H9 (cell line): Measurements from ENCODE around the gene DNAH1. TPM values are rescaled to one million over a fixed set of nuclear protein-coding genes. Genes with fewer than 3 reads are reported as not detected.

ENCODE experiments used
- DNase-seq: peaks from one replicate; pipeline ENCODE4 v3.0.0-alpha.2; 2017
- H2AFZ ChIP-seq: one replicate; pipeline ENCODE4 v1.6.1; 2013; ENCODE audit warnings: mild to moderate bottlenecking, low read length, control low read depth, moderate library complexity
- H2AK5ac ChIP-seq: 2 replicates; pipeline ENCODE4 v1.6.1; 2013; ENCODE audit warnings: low read length, control low read depth, mixed read lengths; ENCODE audit not compliant: insufficient read length
- H2BK120ac ChIP-seq: one replicate; pipeline ENCODE4 v1.6.1; 2013; ENCODE audit warnings: low read depth, mild to moderate bottlenecking, low read length, control low read depth, inconsistent platforms; ENCODE audit not compliant: poor library complexity, severe bottlenecking
- H2BK12ac ChIP-seq: 2 replicates; pipeline ENCODE4 v1.6.1; 2013; ENCODE audit warnings: low read length, control low read depth, mixed read lengths, low read depth; ENCODE audit not compliant: insufficient read length
- H2BK15ac ChIP-seq: 2 replicates; pipeline ENCODE4 v1.6.1; 2013; ENCODE audit warnings: low read depth, low read length, control low read depth
- H2BK20ac ChIP-seq: one replicate; pipeline ENCODE4 v1.6.1; 2013; ENCODE audit warnings: low read depth, mild to moderate bottlenecking, low read length, control low read depth, inconsistent platforms; ENCODE audit not compliant: poor library complexity, severe bottlenecking
- H2BK5ac ChIP-seq: 2 replicates; pipeline ENCODE4 v1.6.1; 2013; ENCODE audit warnings: low read length, control low read depth, mixed read lengths; ENCODE audit not compliant: insufficient read length
- H3K14ac ChIP-seq: 2 replicates; pipeline ENCODE4 v1.6.1; 2013; ENCODE audit warnings: low read length, control low read depth; ENCODE audit not compliant: insufficient read depth
- H3K18ac ChIP-seq: 2 replicates; pipeline ENCODE4 v1.6.1; 2013; ENCODE audit warnings: low read depth, mild to moderate bottlenecking, mixed read lengths, low read length, control low read depth; ENCODE audit not compliant: insufficient read length
- H3K23ac ChIP-seq: 2 replicates; pipeline ENCODE4 v1.6.1; 2013; ENCODE audit warnings: low read length, control low read depth, mixed read lengths, low read depth; ENCODE audit not compliant: insufficient read length
- H3K23me2 ChIP-seq: 2 replicates; pipeline ENCODE4 v1.6.1; 2013; ENCODE audit warnings: low read depth, mild to moderate bottlenecking, mixed read lengths, low read length, control low read depth; ENCODE audit not compliant: insufficient read length, poor library complexity, severe bottlenecking
- H3K27ac ChIP-seq: 2 replicates; pipeline ENCODE4 v1.5.1; 2013; ENCODE audit warnings: low read length, control low read depth, mixed read lengths, low read depth; ENCODE audit not compliant: insufficient read length
- H3K27me3 ChIP-seq: 2 replicates; pipeline ENCODE4 v1.6.1; 2013; ENCODE audit warnings: low read length, control low read depth, inconsistent platforms; ENCODE audit not compliant: insufficient read depth
- H3K4ac ChIP-seq: 2 replicates; pipeline ENCODE4 v1.6.1; 2013; ENCODE audit warnings: low read depth, mild to moderate bottlenecking, control low read depth, inconsistent platforms, low read length, moderate library complexity
- H3K4me1 ChIP-seq: 2 replicates; pipeline ENCODE4 v1.6.1; 2013; ENCODE audit warnings: low read length, control low read depth, inconsistent platforms; ENCODE audit not compliant: insufficient read depth
- H3K4me2 ChIP-seq: 2 replicates; pipeline ENCODE4 v1.6.1; 2013; ENCODE audit warnings: low read length, control low read depth, mixed read lengths; ENCODE audit not compliant: insufficient read length, insufficient read depth
- H3K56ac ChIP-seq: 2 replicates; pipeline ENCODE4 v1.6.1; 2013; ENCODE audit warnings: low read depth, mild to moderate bottlenecking, mixed read lengths, low read length, control low read depth; ENCODE audit not compliant: insufficient read length
- H3K79me1 ChIP-seq: 2 replicates; pipeline ENCODE4 v1.6.1; 2013; ENCODE audit warnings: low read depth, mild to moderate bottlenecking, moderate library complexity, low read length, control low read depth, inconsistent platforms; ENCODE audit not compliant: insufficient read depth, poor library complexity, severe bottlenecking
- H3K79me2 ChIP-seq: 2 replicates; pipeline ENCODE4 v1.6.1; 2013; ENCODE audit warnings: low read length, control low read depth, inconsistent platforms; ENCODE audit not compliant: insufficient read depth
- H3K9ac ChIP-seq: 2 replicates; pipeline ENCODE4 v1.6.1; 2013; ENCODE audit warnings: low read length, control low read depth, mixed read lengths; ENCODE audit not compliant: insufficient read length; ENCODE audit errors: extremely low read depth
- H3K9me3 ChIP-seq: one replicate; pipeline ENCODE4 v1.6.1; 2013; ENCODE audit warnings: low read depth, low read length, inconsistent platforms; ENCODE audit not compliant: control insufficient read depth
- H3T11ph ChIP-seq: one replicate; pipeline ENCODE4 v1.6.1; 2013; ENCODE audit warnings: mild to moderate bottlenecking, low read length, control low read depth, inconsistent platforms
- H4K20me1 ChIP-seq: one replicate; pipeline ENCODE4 v1.6.1; 2013; ENCODE audit not compliant: control insufficient read depth, insufficient read length, insufficient read depth
- H4K5ac ChIP-seq: 2 replicates; pipeline ENCODE4 v1.6.1; 2013; ENCODE audit warnings: low read depth, mild to moderate bottlenecking, mixed read lengths, low read length, control low read depth; ENCODE audit not compliant: insufficient read length
- H4K8ac ChIP-seq: replicated peaks from 2 replicates; pipeline ENCODE4 v1.6.1; 2013; ENCODE audit warnings: low read length, control low read depth, mixed read lengths, low read depth; ENCODE audit not compliant: insufficient read length
- H4K91ac ChIP-seq: 2 replicates; pipeline ENCODE4 v1.6.1; 2013; ENCODE audit warnings: low read depth, mild to moderate bottlenecking, moderate library complexity, mixed read lengths, low read length, control low read depth; ENCODE audit not compliant: insufficient read length
- H3K27ac Mint-ChIP-seq, 3 experiments: 2 replicates in 2 of 3; 3 replicates in 1 of 3; pipeline ENCODE4 v1.8.0; 2020 to 2021; ENCODE audit warnings: mixed read lengths in 3 of 3, mild to moderate bottlenecking in 1 of 3, moderate library complexity in 1 of 3
- H3K27me3 Mint-ChIP-seq: 2 replicates; pipeline ENCODE4 v1.8.0; 2021; ENCODE audit warnings: low read depth, mild to moderate bottlenecking, moderate library complexity, mixed read lengths
- H3K36me3 Mint-ChIP-seq, 3 experiments: 2 replicates in 2 of 3; 3 replicates in 1 of 3; pipeline ENCODE4 v1.8.0; 2020 to 2021; ENCODE audit warnings: low read depth in 3 of 3, mixed read lengths in 3 of 3; ENCODE audit not compliant: insufficient read depth in 1 of 3
- H3K4me1 Mint-ChIP-seq, 2 experiments: 2 replicates each; pipeline ENCODE4 v1.8.0; 2020; ENCODE audit warnings: mixed read lengths in 2 of 2
- H3K4me3 Mint-ChIP-seq, 2 experiments: 2 replicates in 1 of 2; 3 replicates in 1 of 2; pipeline ENCODE4 v1.8.0; 2020 to 2021; ENCODE audit warnings: mild to moderate bottlenecking in 2 of 2, mixed read lengths in 2 of 2, moderate library complexity in 1 of 2
- H3K9me3 Mint-ChIP-seq, 2 experiments: 2 replicates in 1 of 2; 3 replicates in 1 of 2; pipeline ENCODE4 v1.8.0; 2020; ENCODE audit warnings: mild to moderate bottlenecking in 2 of 2, mixed read lengths in 2 of 2, moderate library complexity in 1 of 2
- CTCF ChIP-seq: fragments of 200-600 bp; sonication (generic); conservative IDR thresholded peaks from 3 replicates; pipeline ENCODE4 v1.8.0; 2021; ENCODE audit warnings: antibody characterized with exemption, mild to moderate bottlenecking
- WGBS: extraction: QIAGEN DNeasy Blood & Tissue Kit; methylation state at CpG from one replicate; pipeline ENCODE4 v1.1.7; 2013; ENCODE audit warnings: missing lambda C conversion rate, low lambda C conversion rate, mixed read lengths; ENCODE audit not compliant: insufficient read length; ENCODE audit errors: extremely low coverage; 5-methylcytosine and 5-hydroxymethylcytosine counted together
- total RNA-seq: library from RNA; stranded (reverse); gene quantifications from 2 replicates; pipeline ENCODE4 v1.2.1, GENCODE V29; 2021

The DNAH1 gene
- total RNA-seq, 1 experiment from 2014 or later: 2.0 TPM

GRCh38 chr3:52324676-52325075, 8.6 kb downstream of the DNAH1 start:
- Histone ChIP-seq H3K4me1 (no peaks in the 10 kb centered on the region), H3K23ac (no peak overlapping the region), H4K5ac (no peak overlapping the region), H3K4ac (no peak overlapping the region), H3T11ph (no peak overlapping the region), H3K9ac (no peak overlapping the region), H3K18ac (no peak overlapping the region), H3K56ac (no peak overlapping the region), H3K14ac (no peak overlapping the region), H3K4me2 (no peak overlapping the region), H2BK15ac (no peak overlapping the region), H3K79me1 (no peaks in the 10 kb centered on the region), H4K20me1 (no peaks in the 10 kb centered on the region), H3K9me3 (no peaks in the 10 kb centered on the region), H2BK120ac (no peak overlapping the region), H2BK12ac (no peak overlapping the region), H4K91ac (no peak overlapping the region), H3K27me3 (no peaks in the 10 kb centered on the region), H3K23me2 (no peaks in the 10 kb centered on the region), H2AK5ac (no peak overlapping the region), H2AFZ (no peak overlapping the region), H3K27ac (no peak overlapping the region), H2BK5ac (no peak overlapping the region), H4K8ac (no peak overlapping the region), H2BK20ac (no peak overlapping the region), H3K79me2 (no peaks in the 10 kb centered on the region)
- H3K9me3 Mint-ChIP-seq: no peaks in the 10 kb centered on the region
- H3K4me1 Mint-ChIP-seq: peaks cover 0 to 3% of the 10 kb centered on the region in 2 experiments; a peak in 1 of 4 replicates
- DNase-seq: no peak
- no peaks in the 10 kb centered on the region for H3K36me3 Mint-ChIP-seq
- H3K4me3 Mint-ChIP-seq: no peak overlapping the region
- no peak for TF ChIP-seq CTCF
- H3K27ac Mint-ChIP-seq: no peak overlapping the region
- peaks cover 12% of the 10 kb centered on the region for H3K27me3 Mint-ChIP-seq
- WGBS: no CpG with 5 or more reads among the region's 9 CpGs
